Measurements from ENCODE around the gene LRMDA. TPM values are rescaled to one million over a fixed set of nuclear protein-coding genes. Genes with fewer than 3 reads are reported as not detected.

LRMDA gene
- total RNA-seq, 1 donor from 2014 or later = not detected

- intact Hi-C loops (cut with micrococcal nuclease) = no loop called here
Measured at GRCh38 chr10:76342996-76343395, 911.6 kb downstream of the LRMDA start.

DNA sequence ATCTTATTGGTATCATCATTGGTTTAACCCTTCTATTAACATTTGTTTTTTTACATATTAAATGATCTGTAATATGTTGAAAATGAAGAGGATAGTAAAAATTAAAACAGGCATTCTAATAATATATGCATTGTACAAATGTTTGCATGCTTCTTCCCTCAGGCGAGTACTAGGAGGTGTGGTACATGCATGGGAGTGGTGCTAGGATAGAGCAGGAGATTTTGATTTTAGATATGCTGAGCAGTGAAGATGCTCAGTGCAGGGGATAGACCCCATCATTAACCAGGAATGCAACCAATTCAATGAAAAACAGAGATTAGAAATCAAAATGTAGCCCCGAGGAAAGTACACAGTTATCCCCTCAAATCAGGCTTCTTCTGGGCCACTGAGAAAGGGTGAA lies 916.4 kb downstream of the LRMDA start:
- intact Hi-C loops (cut with micrococcal nuclease) = no loop called here

DNA sequence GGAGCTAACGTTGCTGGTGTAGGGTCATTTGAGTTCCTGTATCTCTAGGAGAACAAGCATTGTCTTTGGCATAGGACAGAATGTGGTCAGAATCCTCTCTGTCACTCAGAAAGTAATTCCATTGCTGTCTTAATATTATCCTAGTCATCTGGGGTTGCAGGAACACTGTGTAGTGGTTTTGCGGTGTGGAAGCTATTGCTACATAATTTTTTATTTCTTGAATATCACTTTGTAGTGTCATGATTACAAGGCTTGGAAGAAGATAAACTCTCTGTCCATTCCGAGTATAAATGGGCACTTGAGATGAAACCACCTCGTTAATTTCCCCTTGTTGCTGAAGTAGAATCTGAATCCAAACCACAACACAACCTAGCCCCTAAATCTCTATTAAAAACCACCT lies 919.2 kb downstream of the LRMDA start:
- intact Hi-C loops (cut with micrococcal nuclease) = no loop called here

- intact Hi-C loops (cut with micrococcal nuclease) = no loop called here
Measured at GRCh38 chr10:76352300-76352699, 920.9 kb downstream of the LRMDA start.

DNA sequence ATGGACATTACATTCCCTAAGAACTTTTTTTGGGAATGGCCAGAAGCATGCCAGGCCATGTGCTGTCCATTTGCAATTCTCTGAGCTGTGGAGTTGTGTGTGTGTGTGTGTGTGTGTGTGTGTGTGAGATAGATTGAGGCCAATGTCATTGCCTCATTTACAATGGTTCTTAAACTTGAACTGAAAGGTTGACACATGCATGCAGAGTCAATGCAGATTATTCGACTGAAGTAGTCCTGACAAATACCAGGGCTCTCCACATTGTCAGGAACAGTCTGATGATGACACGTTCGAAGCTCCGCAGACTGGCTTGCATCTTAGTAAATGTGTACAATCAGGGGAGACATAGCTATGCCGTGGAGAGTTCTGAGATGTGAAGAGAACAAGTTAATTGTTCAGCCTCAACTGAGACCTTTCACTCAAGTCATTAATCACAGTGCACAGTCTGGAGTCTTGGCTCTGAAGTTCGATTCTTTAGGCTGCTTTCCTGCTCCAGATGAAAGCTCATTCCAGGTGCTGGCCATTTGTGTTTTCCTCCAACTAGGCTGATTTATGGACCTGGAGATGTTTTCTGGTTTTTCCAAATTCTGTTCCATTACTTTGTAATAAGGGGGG lies 921.9 kb downstream of the LRMDA start:
- intact Hi-C loops (cut with micrococcal nuclease) = no loop called here

DNA sequence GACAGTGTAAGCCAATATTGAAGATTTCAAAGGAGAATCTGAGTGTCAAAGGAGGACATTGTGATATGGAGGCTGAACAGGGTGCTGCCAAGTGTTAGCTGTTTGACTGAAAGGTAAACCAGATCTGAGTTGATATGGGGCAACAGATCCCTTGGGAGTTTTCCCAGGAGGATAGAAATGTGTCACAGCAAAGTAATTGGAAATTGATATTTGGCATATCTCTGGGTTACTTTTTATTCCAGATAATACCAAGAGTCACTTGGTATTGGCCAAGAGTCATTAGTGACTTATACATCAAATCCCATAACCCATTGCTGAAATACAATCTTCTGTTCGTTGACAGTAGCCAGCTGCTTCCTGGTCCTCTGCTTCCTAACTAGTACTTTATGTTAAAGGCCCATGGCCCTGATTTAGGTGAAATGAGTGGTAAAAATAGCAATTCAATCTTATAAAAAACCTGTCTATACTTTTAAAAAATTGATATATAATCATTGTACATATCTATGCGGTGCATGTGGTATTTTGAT lies 922.9 kb downstream of the LRMDA start:
- intact Hi-C loops (cut with micrococcal nuclease) = no loop called here

DNA sequence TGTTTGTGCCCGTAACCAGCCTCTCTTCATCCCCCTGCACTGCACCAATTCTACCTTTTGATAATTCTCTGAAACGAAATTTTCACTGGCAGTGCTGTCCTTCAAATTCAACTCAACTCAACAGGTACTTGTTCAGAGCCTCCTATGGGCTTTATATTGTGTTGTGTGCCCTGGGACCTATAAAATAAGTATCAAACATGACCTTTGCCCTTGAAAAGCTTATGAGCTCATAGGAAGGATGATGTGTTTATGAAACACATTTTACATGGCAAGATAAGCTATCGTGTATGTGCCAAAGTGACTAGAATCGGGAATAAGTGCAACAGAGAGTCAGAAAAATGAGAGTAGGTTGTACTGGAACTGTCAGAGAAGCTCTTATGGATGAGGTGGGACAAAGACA lies 923.5 kb downstream of the LRMDA start:
- intact Hi-C loops (cut with micrococcal nuclease) = no loop called here

GRCh38 chr10:76356557-76356956 lies 925.1 kb downstream of the LRMDA start:
- intact Hi-C loops (cut with micrococcal nuclease) = no loop called here

DNA sequence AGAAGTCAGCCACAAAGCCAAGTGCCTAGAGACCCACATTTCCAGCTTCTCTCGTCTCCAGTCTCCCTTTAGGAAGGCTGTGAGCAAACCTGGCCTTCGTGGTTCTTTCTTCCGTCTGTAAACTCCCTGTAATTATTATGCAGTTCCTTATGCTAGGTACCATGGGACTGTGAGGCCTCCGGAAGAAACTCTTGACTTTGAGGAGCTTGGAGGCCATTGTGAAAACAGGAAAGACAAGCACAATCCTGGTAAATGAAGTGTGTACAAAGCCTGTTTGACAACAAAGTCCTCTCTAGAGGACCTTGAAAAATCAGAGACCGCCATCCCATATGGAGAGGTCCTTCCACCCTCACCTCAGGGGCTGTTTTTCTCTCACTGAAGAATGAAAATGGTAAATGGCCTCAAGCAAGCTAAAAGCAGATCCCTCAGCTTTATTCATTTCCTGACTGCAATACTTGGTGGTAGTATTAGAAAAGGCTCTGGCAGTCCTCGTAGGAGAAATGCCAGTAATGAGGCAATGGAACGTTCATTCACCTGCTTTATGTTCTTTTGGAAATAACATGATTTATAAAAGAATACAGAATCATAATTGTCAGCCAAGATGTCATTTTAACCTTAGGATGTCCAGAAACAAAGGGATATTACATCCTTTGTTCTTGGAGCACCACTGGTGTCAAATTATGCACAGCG lies 926.4 kb downstream of the LRMDA start:
- intact Hi-C loops (cut with micrococcal nuclease) = no loop called here

DNA sequence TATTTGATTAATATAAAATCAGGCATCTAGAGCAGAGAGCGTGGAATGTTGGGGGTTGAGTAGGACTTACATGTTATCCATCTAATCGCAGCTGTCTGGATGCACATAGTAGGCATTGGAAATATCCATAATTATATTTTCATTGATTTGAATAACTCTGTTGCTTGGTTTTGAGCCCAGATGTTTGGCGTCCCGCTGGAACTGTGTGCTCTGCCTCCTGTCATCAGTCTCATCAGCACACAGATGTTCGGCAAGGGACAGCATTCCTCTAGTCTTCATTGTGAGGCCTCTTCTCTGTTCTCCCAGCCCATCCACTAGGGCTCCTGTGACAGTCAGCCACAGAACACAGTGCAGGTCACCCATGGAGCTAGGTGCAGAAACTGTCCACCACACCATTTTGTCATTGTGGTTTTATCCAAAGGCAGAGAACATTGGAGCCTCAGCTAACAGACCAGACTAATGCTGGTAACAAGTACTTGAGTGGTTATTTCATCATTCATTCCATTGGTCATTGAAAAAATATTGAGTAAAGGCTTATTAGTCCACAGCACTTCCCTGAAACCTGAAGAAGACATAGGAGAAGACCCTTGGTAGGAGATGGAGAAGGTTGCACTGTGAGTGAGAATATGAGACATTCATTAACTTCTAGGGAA lies 927.4 kb downstream of the LRMDA start:
- intact Hi-C loops (cut with micrococcal nuclease) = no loop called here

GRCh38 chr10:76375761-76376160 lies 944.3 kb downstream of the LRMDA start:
- intact Hi-C loops (cut with micrococcal nuclease) = no loop called here

DNA sequence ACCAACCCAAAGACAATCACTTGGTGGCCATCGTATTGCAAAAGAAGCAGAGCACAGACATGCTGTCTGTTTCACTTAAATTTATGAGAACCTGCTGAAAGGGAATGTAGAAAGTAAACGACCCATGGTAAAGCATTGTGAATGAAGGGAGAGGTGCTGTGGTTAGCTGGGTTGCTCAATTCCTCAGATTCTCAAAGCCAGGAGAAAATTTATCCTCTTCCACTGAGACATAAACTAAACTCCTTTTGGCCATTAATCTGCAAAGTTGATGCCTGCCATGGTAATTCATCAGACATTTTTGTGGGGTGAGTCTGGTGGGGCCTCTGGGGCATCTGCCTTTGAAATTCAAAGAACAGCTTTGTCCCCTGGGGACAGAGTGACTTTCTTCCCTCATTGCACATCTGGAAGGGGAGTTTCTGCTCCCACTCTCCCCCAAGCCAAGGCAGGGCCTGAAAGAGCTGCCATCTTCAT lies 951.0 kb downstream of the LRMDA start:
- intact Hi-C loops (cut with micrococcal nuclease) = no loop called here

DNA sequence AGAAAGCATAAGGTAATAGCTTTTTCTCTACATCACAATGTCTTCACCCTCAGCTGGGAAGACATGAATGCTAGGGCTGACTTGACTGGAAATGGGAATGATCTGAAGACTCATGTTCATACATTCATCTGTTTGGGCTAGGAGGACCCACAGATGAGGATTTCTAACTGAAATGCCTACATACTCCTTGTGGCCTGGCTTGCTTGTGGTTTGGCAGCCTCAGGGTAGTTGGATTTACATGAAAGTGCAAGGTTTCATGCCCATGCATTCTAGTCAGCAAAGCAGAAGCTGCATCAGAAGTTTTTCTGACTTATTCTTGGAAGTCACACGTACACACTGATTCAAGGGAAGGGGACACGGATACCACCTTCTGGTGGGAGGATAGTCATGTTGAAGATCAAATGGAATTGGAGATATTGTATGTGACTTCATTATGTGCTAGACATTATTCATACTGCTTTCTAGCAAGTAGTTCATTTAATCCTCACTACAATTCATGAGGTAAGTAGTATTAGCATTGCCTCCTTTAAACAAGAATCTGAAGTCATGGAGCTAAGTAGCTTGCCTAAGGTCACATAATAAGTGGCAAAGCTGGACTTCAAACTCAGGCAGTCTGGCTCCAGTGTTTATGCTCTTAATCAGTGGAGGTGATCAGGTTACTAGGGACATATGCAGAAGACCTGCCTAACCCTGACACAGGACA lies 957.0 kb downstream of the LRMDA start:
- intact Hi-C loops (cut with micrococcal nuclease) = no loop called here

GRCh38 chr10:76393875-76394706 lies 962.7 kb downstream of the LRMDA start:
- intact Hi-C loops (cut with micrococcal nuclease) = no loop called here

GRCh38 chr10:76394707-76395042 lies 963.3 kb downstream of the LRMDA start:
- intact Hi-C loops (cut with micrococcal nuclease) = no loop called here

GRCh38 chr10:76395251-76395650 lies 963.8 kb downstream of the LRMDA start:
- intact Hi-C loops (cut with micrococcal nuclease) = no loop called here

DNA sequence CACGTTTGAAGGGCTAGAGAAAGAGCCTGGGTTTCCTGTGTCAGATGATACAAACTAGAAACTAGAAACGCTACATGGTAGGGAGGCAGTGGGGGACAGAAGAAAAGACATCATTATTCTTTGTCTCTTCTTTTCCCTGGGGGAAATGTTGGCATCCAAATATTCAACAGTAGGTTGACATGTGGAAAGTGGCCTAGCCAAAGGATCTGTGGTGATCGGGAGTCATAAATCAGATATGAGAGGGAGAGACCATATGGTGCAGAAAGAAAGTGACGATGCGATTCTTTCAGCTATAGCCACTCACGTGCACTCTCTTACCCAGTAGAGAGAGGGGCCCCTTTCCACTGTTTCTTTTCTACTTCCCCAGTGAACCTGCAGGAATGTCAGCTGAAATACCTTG lies 964.7 kb downstream of the LRMDA start:
- intact Hi-C loops (cut with micrococcal nuclease) = no loop called here

- intact Hi-C loops (cut with micrococcal nuclease) = no loop called here
Measured at GRCh38 chr10:76397181-76398042, 966.0 kb downstream of the LRMDA start.

DNA sequence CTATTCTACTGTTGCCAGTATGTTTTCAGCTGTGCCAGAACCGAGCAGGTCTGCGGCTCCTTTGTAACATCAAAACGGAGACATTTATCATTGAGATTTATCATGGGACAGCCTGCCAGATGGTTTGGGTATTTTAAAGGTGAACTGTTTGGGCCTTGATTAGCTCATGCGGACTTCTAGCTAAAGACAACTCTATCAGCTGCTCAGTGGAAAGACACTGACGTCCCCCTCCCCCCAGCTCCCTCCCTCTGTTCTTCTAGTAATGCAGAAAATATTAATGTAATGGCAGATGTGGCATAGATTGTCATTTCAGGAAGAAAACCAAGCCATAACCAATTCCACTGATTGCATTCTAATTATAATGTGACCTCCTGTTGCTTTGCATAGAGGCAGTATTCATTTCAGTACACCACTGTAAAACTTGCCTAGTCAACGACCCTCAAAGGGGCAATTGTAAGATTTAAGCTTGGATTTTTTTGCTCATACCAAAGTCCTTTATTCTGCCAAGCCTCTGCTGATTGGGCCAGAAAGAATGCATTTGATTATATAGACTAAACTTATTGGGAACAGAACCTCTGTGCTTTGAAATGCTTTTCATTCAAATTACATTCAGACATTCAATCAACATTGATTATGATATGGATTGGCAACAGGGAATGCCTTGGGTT lies 966.8 kb downstream of the LRMDA start:
- intact Hi-C loops (cut with micrococcal nuclease) = no loop called here

- intact Hi-C loops (cut with micrococcal nuclease) = no loop called here
Measured at GRCh38 chr10:76399226-76399625, 967.8 kb downstream of the LRMDA start.
